Spinal cord (tissue), 10 donors: Measurements from ENCODE around the gene HELLS. TPM values are rescaled to one million over a fixed set of nuclear protein-coding genes. Genes with fewer than 3 reads are reported as not detected.

Experiments used
- DNase-seq, 6 donors: peaks; one replicate each; pipeline versions ENCODE4 v3.0.0 to v3.0.0-alpha.2; 2013 to 2015; ENCODE audit warnings: low spot score in 6 of 6, low read depth in 4 of 6
- H3K27ac ChIP-seq: one replicate; pipeline ENCODE4 v1.5.1; 2013; ENCODE audit warnings: low read depth, low read length, control low read depth
- H3K27me3 ChIP-seq: one replicate; pipeline ENCODE4 v1.6.1; 2013; ENCODE audit warnings: low read length; ENCODE audit not compliant: control insufficient read depth, insufficient read depth
- H3K36me3 ChIP-seq: one replicate; pipeline ENCODE4 v1.6.1; 2013; ENCODE audit warnings: low read length; ENCODE audit not compliant: control insufficient read depth, insufficient read depth
- H3K4me1 ChIP-seq: one replicate; pipeline ENCODE4 v1.6.1; 2013; ENCODE audit warnings: low read length; ENCODE audit not compliant: control insufficient read depth, insufficient read depth
- H3K4me3 ChIP-seq: one replicate; pipeline ENCODE4 v1.5.1; 2013; ENCODE audit warnings: low read depth, low read length, control low read depth
- H3K9me3 ChIP-seq: one replicate; pipeline ENCODE4 v1.6.1; 2013; ENCODE audit warnings: low read length; ENCODE audit not compliant: control insufficient read depth, insufficient read depth
- WGBS: methylation state at CpG from one replicate; pipeline ENCODE4 v1.1.5; 2013; ENCODE audit warnings: missing lambda C conversion rate; ENCODE audit not compliant: insufficient coverage; 5-methylcytosine and 5-hydroxymethylcytosine counted together
- polyA plus RNA-seq, 2 donors: library from polyadenylated mRNA; unstranded; fragments of 120-200 nt; gene quantifications; one replicate each; pipeline ENCODE4 v1.2.1, GENCODE V29; 2013; ENCODE audit not compliant: insufficient read length in 2 of 2
- total RNA-seq, 2 donors: library from RNA; depleted of rRNA in 1 of 2; stranded (reverse); fragments of 120-200 nt in 1 of 2; fragments of >200 nt in 1 of 2; gene quantifications; one replicate each; pipeline versions ENCODE4 v1.2.3 to v1.2.4, GENCODE V29; 2013 to 2014
- donor health status: healthy.

The HELLS gene
- total and polyA plus RNA-seq, 4 donors: 13.1 to 34.7 (median 22.4) TPM

GRCh38 chr10:94591461-94592205 is 46.0 kb downstream of the HELLS start:
- no CpG with 5 or more reads among the region's 1 CpG for WGBS
- Histone ChIP-seq H3K27ac (no peak overlapping the region), H3K27me3 (no peaks in the 10 kb centered on the region), H3K4me3 (no peak overlapping the region), H3K9me3 (no peaks in the 10 kb centered on the region), H3K36me3 (peaks cover 10% of the 10 kb centered on the region), H3K4me1 (no peaks in the 10 kb centered on the region)
- DNase-seq: no peak

DNA sequence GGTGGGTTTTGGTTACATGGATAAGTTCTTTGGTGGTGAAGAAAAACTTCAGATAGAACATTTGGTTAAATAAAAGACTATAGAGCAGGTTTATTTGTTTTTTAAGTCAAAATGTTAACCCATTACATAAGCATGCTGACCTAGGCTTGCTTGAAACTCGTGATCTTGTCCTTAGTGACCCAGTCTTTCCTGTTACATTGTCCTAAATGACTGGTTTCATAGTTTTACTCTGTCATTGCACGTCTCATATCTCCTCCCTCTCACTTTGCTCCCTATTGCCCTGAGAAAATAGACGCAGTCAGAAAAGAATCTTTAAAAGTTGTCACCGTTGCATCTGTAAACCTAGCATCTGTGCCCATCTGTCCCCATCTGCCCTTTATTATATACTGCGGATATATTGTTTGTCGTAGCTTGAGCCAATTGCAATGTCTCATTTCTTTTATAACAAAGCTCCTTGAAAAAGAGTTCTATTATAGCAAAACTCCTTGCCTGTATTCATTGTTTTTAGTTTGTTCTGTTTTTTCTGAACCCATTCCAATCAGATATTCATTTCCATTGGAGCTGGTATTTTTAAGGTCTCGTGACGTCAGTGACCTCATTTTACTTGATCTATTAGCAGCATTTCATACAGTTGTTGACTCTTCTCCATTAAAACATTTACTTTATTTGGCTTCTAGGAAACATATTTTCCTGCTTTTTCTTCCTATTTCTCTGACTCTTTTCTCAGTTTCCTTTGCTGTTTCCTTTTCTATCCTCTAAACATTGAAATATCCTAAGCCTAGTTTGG is 57.3 kb downstream of the HELLS start:
- DNase-seq: no peak
- Histone ChIP-seq H3K27me3 (no peaks in the 10 kb centered on the region), H3K9me3 (no peaks in the 10 kb centered on the region), H3K27ac (no peak overlapping the region), H3K4me3 (no peak overlapping the region), H3K4me1 (no peaks in the 10 kb centered on the region), H3K36me3 (peaks cover 6% of the 10 kb centered on the region)
- 92% methylated on average over 6 of the region's 8 CpGs for WGBS

DNA sequence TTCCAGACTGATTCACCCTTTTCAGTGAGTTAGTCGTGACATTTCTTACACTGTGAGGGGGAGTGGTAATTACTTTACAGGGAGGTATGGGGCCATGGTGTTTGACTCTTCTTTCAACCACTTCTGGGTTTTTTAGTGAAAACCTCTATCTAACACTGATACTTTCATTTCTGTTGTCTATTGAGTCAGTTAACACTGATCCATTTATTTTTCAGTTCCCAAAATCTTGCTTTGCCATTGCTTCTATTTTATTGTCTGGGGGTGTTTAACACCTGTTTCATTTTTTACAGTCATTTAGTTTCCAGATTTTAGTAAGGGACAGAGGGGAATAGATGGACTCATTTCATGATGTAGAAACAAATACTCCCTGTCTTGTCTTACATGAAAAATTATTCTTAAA is 61.5 kb downstream of the HELLS start:
- no peaks in the 10 kb centered on the region for H3K9me3 ChIP-seq
- H3K36me3 ChIP-seq: peaks cover 6% of the 10 kb centered on the region
- no CpG with 5 or more reads among the region's 1 CpG for WGBS
- no peak for DNase-seq
- H3K27ac ChIP-seq: no peak overlapping the region
- H3K4me1 ChIP-seq: no peaks in the 10 kb centered on the region
- no peaks in the 10 kb centered on the region for H3K27me3 ChIP-seq
- no peak overlapping the region for H3K4me3 ChIP-seq

- Histone ChIP-seq H3K27me3 (no peaks in the 10 kb centered on the region), H3K9me3 (no peaks in the 10 kb centered on the region), H3K4me1 (no peaks in the 10 kb centered on the region), H3K27ac (no peak overlapping the region), H3K36me3 (peaks cover 6% of the 10 kb centered on the region), H3K4me3 (no peak overlapping the region)
- 90% methylated on average over 2 of the region's 4 CpGs for WGBS
- no peak for DNase-seq
These were observed 63.0 kb downstream of the HELLS start for GRCh38 chr10:94608559-94608958.

- Histone ChIP-seq H3K4me3 (no peak overlapping the region), H3K36me3 (no peaks in the 10 kb centered on the region), H3K27ac (no peak overlapping the region), H3K4me1 (no peaks in the 10 kb centered on the region), H3K9me3 (no peaks in the 10 kb centered on the region), H3K27me3 (no peaks in the 10 kb centered on the region)
- no peak for DNase-seq
- WGBS: 93% methylated on average over 2 of the region's 2 CpGs
These were observed 69.0 kb downstream of the HELLS start for GRCh38 chr10:94614558-94614957.

DNA sequence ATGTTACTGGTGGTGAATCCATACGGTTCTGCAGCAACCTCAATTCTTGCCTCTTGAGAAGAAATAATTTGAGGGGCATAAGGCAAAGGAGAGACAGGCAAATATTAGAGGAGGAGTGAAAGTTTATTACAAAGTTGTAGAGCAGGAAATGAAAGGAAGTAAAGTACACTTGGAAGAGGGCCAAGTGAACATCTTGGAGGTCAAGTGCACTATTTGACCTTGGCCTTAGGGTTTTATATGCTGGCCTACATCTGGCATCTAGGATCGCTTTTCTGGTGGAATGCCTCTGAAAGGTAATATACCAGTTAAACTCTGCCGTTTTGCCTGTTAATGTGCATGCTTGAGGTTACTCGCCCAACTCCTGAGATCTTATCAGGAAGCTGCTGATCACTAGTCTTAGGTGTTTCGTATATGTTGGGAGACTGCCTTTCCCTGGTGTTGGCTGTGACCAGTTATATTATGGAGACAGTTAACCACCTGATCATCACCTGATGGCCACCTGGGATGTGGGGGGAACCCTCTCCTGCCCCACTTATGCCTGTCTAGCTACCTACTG is 71.9 kb downstream of the HELLS start:
- WGBS: 94% methylated on average over 3 of the region's 5 CpGs
- Histone ChIP-seq H3K4me3 (no peak overlapping the region), H3K9me3 (no peaks in the 10 kb centered on the region), H3K36me3 (no peaks in the 10 kb centered on the region), H3K27ac (no peak overlapping the region), H3K27me3 (no peaks in the 10 kb centered on the region), H3K4me1 (no peaks in the 10 kb centered on the region)
- DNase-seq: no peak

DNA sequence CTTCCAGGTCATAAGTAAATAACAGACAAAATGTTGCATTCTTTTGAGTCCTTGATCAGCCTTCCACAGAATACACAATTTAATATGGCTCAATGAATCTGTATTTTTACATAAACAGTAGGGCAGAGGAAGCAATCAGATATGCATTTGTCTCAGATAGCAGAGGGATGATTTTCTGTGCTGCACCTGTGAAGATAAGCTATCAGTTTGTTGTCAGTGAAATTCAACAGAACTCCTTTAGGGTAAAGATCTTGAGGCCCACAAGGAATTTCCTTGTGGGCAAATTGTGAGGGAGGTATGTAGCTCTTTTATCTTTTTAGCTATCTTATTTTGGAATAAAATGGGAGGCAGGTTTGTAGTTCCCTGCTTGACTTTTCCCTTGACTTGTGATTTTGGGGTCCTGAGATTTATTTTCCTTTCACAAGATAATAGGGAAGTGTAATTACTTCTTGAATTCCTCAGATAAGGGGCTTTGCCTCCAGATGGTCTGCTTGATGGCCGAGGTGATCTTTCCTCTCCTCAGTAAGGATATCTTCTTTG is 77.1 kb downstream of the HELLS start:
- Histone ChIP-seq H3K27ac (no peak overlapping the region), H3K4me1 (no peaks in the 10 kb centered on the region), H3K36me3 (no peaks in the 10 kb centered on the region), H3K4me3 (no peak overlapping the region), H3K9me3 (no peaks in the 10 kb centered on the region), H3K27me3 (no peaks in the 10 kb centered on the region)
- no CpG with 5 or more reads among the region's 1 CpG for WGBS
- no peak for DNase-seq

- no peak for DNase-seq
- Histone ChIP-seq H3K27me3 (no peaks in the 10 kb centered on the region), H3K36me3 (no peaks in the 10 kb centered on the region), H3K9me3 (no peaks in the 10 kb centered on the region), H3K4me3 (no peak overlapping the region), H3K4me1 (no peaks in the 10 kb centered on the region), H3K27ac (no peak overlapping the region)
- WGBS: no CpG with 5 or more reads among the region's 2 CpGs
These were observed 78.0 kb downstream of the HELLS start for GRCh38 chr10:94623572-94623971.

DNA sequence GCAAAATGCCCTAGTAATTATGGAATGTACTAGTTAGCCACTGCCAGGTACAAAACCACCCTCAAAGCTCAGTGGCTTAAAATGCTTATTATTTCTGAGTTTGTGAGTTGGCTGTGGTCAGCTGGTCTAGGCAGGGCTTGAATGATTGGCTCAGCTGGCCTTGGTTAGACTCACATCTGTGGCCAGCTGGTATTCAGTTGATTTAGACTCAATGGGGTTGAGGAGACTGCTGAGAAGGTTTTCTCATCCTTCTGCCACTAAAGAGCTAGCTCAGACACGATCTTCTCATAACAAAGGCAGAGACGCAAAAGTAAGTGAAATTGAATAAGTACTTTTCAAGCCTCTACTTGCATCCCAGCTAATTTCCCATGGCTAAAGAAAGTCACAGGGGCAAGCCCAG is 80.9 kb downstream of the HELLS start:
- no peak for DNase-seq
- no peak overlapping the region for H3K27ac ChIP-seq
- no peaks in the 10 kb centered on the region for H3K9me3 ChIP-seq
- H3K4me3 ChIP-seq: no peak overlapping the region
- H3K36me3 ChIP-seq: no peaks in the 10 kb centered on the region
- no peaks in the 10 kb centered on the region for H3K4me1 ChIP-seq
- H3K27me3 ChIP-seq: no peaks in the 10 kb centered on the region
- no CpG with 5 or more reads among the region's 2 CpGs for WGBS
